AG09319 (cell line): Measurements from ENCODE around the gene CHIC2.
A peak's percentile ranks its signal among the peaks of the same experiment; 100 is the strongest.

Experiments used
- DNase-seq: peaks from one replicate; pipeline ENCODE4 v3.0.0-alpha.2; 2010; ENCODE audit warnings: low read depth; ENCODE audit errors: extremely low read depth
- TF ChIP-seq, protein P1 (sequence below): IDR thresholded peaks from 2 replicates; pipeline ENCODE4 v1.5.1; 2011; ENCODE audit warnings: low read depth, mild to moderate bottlenecking, inconsistent platforms, low read length, moderate library complexity

Gene CHIC2

DNA sequence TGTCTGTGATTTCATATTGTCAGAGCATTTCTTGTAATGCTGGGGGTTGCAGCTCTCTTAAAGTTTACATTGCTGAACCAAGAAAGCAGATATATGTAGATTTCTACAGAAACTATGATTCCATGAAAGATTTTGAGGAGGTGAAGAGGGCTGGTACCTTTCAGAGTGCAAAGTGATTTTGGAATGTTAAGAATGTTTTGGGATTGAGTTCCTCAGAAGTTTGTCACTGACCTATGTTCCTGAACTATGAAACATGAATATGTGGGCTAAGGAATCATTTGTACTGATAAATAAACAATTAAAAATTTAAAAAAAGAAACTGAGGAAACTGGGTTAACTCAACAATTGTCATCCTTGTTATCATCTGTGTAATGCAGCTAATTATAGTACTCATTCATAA lies 12.3 kb upstream of the CHIC2 start:
- DNase-seq: no peak

GRCh38 chr4:54074381-54074780 lies 10.0 kb upstream of the CHIC2 start:
- DNase-seq: no peak
- TF ChIP-seq, protein P1, sequence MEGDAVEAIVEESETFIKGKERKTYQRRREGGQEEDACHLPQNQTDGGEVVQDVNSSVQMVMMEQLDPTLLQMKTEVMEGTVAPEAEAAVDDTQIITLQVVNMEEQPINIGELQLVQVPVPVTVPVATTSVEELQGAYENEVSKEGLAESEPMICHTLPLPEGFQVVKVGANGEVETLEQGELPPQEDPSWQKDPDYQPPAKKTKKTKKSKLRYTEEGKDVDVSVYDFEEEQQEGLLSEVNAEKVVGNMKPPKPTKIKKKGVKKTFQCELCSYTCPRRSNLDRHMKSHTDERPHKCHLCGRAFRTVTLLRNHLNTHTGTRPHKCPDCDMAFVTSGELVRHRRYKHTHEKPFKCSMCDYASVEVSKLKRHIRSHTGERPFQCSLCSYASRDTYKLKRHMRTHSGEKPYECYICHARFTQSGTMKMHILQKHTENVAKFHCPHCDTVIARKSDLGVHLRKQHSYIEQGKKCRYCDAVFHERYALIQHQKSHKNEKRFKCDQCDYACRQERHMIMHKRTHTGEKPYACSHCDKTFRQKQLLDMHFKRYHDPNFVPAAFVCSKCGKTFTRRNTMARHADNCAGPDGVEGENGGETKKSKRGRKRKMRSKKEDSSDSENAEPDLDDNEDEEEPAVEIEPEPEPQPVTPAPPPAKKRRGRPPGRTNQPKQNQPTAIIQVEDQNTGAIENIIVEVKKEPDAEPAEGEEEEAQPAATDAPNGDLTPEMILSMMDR: no peak

More for the DNA sequence above, 12.3 kb upstream of the CHIC2 start:
- TF ChIP-seq, protein P1: no peak

- TF ChIP-seq, protein P1: no peak
- DNase-seq: no peak
Measured at GRCh38 chr4:54073271-54073880, 9.0 kb upstream of the CHIC2 start.

DNA sequence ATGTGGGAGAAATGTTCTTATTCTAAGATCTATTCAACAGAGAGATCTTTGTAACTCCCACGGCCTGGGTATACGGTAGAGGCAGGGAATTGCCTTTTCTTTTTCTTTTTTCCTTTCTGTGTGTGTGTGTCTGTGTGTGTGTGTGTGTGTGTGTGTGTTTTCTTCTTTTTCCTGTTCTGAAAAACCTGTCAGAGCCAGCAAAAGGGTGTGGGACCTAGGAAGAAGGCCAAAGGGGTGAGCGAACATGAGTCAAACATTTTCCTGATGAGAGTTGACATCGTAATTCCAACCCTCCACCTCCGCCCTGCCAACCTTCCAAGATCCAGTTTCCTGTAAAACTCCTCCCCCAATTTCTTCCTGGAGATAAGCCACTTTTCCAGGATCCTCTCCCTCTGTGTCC lies 2.8 kb upstream of the CHIC2 start:
- peak; percentile 80 for DNase-seq
- TF ChIP-seq, protein P1: no peak

DNA sequence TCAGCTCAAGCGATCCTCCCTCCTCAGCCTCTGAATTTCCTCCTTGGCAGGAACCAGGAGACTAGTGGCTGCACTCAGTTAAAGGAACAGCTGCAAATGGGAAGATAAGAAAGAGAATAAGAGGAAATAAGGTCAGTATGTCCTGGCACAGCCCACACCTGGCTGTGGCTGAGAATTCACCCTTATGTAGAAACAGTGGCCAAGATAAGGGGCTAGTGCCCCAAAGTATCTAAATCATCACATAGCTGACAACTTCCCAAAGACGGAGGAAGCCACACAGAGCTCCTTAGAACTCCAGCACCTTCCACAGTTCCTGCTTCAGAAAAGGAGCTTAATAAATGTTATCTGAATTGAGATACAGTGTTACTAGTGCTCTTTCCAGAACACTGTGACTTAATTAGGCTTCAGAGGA lies 2.3 kb upstream of the CHIC2 start:
- TF ChIP-seq, protein P1: no peak
- DNase-seq: no peak

DNA sequence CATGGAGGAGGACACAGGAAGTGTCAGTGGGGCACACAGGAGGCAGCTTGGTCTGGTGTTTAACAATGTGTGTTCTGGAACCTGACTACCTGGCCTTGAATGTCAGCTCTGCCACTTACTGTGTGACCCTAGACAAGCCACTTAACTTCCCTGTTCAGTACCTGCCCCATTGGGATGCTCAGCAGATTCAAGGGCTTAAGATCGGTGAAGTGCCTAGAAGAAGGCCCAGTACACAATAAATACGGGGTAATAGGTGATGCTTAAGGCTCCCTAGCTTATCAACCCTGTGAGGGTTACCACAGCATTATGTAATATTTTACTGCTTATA lies 1.6 kb upstream of the CHIC2 start:
- TF ChIP-seq, protein P1: no peak
- DNase-seq: no peak

- DNase-seq: no peak
Measured at GRCh38 chr4:54065282-54066087, 1.1 kb upstream of the CHIC2 start.

More at GRCh38 chr4:54065282-54066087, 1.1 kb upstream of the CHIC2 start:
- TF ChIP-seq, protein P1: no peak
